GM23338 (cell line): ENCODE data around the gene KCNIP3.

Experiments
- CREB1 ChIP-seq: fragments of 250-450 bp; sonication (Bioruptor Pico); IDR thresholded peaks from 2 replicates; pipeline ENCODE4 v1.5.0; 2020; ENCODE audit warnings: low read depth, mild to moderate bottlenecking, moderate library complexity
- TF ChIP-seq, protein P1 (sequence below), 2 experiments: fragments of 200-600 bp in 1 of 2; sonication (generic) in 1 of 2; conservative IDR thresholded peaks; 2 replicates each; pipeline versions ENCODE4 v1.5.1 to v1.6.1; 2016 to 2017; ENCODE audit warnings: antibody characterized with exemption in 2 of 2, low read depth in 2 of 2, mild to moderate bottlenecking in 2 of 2, moderate library complexity in 1 of 2
- TF ChIP-seq, protein P2 (sequence below): IDR thresholded peaks from one replicate; pipeline ENCODE4 v1.6.1; 2018; ENCODE audit warnings: antibody characterized with exemption; ENCODE audit not compliant: unreplicated experiment

DNA sequence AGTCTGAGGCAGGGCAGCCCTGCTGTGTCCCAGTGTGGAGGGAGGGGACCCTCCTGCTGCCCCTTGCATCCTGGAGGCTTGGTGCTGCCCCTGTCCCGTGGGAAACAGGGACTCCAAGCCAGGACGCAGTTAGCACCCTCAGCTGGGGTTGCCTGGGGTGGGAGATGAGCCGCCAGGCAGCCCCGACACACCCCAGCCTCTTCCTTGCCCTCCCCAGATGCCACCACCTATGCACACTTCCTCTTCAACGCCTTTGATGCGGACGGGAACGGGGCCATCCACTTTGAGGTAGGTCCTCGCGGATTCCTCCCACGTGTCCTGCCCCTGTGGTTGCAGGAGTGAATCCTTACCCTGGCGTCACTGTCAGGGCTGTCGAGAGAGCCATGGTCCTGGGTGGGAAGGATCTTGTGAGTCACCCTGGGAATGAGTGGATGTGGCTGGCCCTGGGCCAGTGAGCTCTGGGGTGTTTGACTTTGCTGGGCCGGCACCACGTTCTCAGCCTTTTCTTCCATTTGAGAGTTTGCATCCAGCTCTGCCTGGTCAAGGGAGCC lies 77.8 kb downstream of the KCNIP3 start:
- TF ChIP-seq, protein P1, sequence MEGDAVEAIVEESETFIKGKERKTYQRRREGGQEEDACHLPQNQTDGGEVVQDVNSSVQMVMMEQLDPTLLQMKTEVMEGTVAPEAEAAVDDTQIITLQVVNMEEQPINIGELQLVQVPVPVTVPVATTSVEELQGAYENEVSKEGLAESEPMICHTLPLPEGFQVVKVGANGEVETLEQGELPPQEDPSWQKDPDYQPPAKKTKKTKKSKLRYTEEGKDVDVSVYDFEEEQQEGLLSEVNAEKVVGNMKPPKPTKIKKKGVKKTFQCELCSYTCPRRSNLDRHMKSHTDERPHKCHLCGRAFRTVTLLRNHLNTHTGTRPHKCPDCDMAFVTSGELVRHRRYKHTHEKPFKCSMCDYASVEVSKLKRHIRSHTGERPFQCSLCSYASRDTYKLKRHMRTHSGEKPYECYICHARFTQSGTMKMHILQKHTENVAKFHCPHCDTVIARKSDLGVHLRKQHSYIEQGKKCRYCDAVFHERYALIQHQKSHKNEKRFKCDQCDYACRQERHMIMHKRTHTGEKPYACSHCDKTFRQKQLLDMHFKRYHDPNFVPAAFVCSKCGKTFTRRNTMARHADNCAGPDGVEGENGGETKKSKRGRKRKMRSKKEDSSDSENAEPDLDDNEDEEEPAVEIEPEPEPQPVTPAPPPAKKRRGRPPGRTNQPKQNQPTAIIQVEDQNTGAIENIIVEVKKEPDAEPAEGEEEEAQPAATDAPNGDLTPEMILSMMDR (conservative IDR thresholded peaks at IDR 0.05; ENCODE audit: low read depth in 2 of 2): no peak
- TF ChIP-seq CREB1 (CRISPR knock-in tag): no peak
- TF ChIP-seq, protein P2, sequence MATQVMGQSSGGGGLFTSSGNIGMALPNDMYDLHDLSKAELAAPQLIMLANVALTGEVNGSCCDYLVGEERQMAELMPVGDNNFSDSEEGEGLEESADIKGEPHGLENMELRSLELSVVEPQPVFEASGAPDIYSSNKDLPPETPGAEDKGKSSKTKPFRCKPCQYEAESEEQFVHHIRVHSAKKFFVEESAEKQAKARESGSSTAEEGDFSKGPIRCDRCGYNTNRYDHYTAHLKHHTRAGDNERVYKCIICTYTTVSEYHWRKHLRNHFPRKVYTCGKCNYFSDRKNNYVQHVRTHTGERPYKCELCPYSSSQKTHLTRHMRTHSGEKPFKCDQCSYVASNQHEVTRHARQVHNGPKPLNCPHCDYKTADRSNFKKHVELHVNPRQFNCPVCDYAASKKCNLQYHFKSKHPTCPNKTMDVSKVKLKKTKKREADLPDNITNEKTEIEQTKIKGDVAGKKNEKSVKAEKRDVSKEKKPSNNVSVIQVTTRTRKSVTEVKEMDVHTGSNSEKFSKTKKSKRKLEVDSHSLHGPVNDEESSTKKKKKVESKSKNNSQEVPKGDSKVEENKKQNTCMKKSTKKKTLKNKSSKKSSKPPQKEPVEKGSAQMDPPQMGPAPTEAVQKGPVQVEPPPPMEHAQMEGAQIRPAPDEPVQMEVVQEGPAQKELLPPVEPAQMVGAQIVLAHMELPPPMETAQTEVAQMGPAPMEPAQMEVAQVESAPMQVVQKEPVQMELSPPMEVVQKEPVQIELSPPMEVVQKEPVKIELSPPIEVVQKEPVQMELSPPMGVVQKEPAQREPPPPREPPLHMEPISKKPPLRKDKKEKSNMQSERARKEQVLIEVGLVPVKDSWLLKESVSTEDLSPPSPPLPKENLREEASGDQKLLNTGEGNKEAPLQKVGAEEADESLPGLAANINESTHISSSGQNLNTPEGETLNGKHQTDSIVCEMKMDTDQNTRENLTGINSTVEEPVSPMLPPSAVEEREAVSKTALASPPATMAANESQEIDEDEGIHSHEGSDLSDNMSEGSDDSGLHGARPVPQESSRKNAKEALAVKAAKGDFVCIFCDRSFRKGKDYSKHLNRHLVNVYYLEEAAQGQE: no peak
